Duodenal mucosa (tissue), 2 donors: Measurements from ENCODE around the gene SMIM29.
"Not testable (repeated sequence)": the region's sequence is repeated elsewhere in the genome, so short reads cannot be mapped to it uniquely, and the experiment has no call there.

ENCODE experiments used
- H3K27ac ChIP-seq: one replicate; pipeline ENCODE4 v1.7.0; 2013; ENCODE audit warnings: low read depth, low read length
- H3K27me3 ChIP-seq, 2 donors: one replicate each; pipeline ENCODE4 v1.7.0; 2013; ENCODE audit warnings: low read length in 2 of 2, control low read depth in 1 of 2; ENCODE audit not compliant: insufficient read depth in 2 of 2, control insufficient read depth in 1 of 2
- H3K36me3 ChIP-seq, 2 donors: one replicate each; pipeline ENCODE4 v1.7.0; 2013; ENCODE audit warnings: low read length in 2 of 2, control low read depth in 1 of 2; ENCODE audit not compliant: insufficient read depth in 2 of 2, control insufficient read depth in 1 of 2
- H3K4me1 ChIP-seq, 2 donors: one replicate each; pipeline ENCODE4 v1.7.0; 2013; ENCODE audit warnings: low read length in 2 of 2, control low read depth in 1 of 2; ENCODE audit not compliant: insufficient read depth in 2 of 2, control insufficient read depth in 1 of 2
- H3K4me3 ChIP-seq, 2 donors: one replicate each; pipeline ENCODE4 v1.7.0; 2013; ENCODE audit warnings: low read length in 2 of 2, low read depth in 1 of 2
- H3K9ac ChIP-seq, 2 donors: one replicate each; pipeline ENCODE4 v1.7.0; 2013; ENCODE audit warnings: low read length in 2 of 2, low read depth in 1 of 2
- H3K9me3 ChIP-seq, 2 donors: one replicate each; pipeline ENCODE4 v1.7.0; 2013; ENCODE audit warnings: low read length in 2 of 2, control low read depth in 1 of 2; ENCODE audit not compliant: control insufficient read depth in 1 of 2

Gene SMIM29

DNA sequence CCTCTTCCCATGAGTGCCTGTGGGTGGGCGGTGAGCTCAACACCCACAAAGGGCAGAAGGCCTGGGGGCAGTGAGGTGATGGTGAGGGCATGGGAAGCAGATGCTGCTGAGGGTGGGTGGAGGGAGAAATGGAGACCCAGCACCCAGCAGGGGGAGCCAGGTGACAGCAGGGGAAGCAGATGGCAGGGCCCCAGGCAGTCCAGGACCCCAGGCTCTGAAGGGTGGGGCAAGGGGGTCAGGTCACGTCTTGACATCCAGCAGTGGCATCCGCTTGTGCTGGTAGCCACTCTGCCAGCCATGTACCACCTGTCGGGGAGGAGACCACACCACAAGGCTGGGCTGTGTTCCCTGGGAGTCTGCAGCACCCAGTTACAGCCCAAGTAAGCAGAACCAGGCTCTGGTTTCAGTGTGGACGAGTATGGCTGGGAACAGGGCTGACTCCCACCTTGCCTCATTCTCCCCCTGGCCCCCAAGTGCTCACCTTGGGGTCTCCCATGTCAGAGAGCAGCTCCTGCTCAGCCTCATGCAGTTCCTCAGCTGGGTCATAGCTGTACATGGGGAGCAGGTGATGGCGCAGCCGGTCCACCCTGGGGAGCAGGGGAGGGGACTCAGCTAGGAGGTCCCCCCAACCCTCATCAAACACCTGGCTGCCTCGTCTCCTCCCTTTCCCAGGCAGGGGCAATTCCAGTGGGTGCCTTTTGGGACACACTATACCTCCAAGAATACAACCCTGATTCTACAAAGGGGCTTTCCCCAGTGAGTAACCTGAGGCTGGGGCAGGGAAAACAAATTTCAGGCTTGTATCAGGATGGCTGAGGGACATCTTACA, 2.0 kb downstream of the SMIM29 start:
- Histone ChIP-seq H3K4me3 (no peak overlapping the region), H3K36me3 (peaks cover 16 to 27% of the 10 kb centered on the region in 2 donors), H3K27ac (no peak overlapping the region), H3K4me1 (peaks cover 14 to 36% of the 10 kb centered on the region in 2 donors), H3K27me3 (no peaks in the 10 kb centered on the region), H3K9ac (no peak overlapping the region), H3K9me3 (no peaks in the 10 kb centered on the region)

DNA sequence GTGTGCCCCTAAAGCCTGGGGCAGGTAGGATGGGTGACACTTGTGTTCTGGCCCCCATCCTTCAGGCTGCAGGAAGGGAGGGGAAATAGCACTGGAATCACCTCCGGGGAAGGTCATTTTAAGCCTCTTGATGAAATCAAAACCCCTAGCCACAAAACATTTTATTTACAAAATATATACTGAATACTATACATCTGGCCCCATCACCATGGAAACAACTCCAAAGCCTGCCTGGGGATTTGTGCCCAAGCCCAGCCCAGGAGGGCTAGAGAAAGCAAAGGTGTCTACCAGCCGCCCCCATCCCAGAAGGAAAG, 2.6 kb downstream of the SMIM29 start:
- Histone ChIP-seq H3K9ac (no peak overlapping the region), H3K27ac (no peak overlapping the region), H3K4me3 (no peak overlapping the region), H3K4me1 (peaks cover 14 to 36% of the 10 kb centered on the region in 2 donors), H3K27me3 (no peaks in the 10 kb centered on the region), H3K36me3 (peaks cover 22 to 33% of the 10 kb centered on the region in 2 donors), H3K9me3 (no peaks in the 10 kb centered on the region)

DNA sequence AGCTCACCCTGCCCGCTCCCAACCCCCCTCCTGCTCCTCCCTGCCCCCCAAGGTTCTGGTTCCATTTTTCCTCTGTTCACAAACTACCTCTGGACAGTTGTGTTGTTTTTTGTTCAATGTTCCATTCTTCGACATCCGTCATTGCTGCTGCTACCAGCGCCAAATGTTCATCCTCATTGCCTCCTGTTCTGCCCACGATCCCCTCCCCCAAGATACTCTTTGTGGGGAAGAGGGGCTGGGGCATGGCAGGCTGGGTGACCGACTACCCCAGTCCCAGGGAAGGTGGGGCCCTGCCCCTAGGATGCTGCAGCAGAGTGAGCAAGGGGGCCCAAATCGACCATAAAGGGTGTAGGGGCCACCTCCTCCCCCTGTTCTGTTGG, 3.1 kb downstream of the SMIM29 start:
- H3K4me1 ChIP-seq, result peaks cover 14 to 38% of the 10 kb centered on the region in 2 donors
- H3K9ac ChIP-seq, H3K27me3 ChIP-seq, H3K27ac ChIP-seq, H3K4me3 ChIP-seq, H3K9me3 ChIP-seq: not testable (repeated sequence)
- peaks cover 26 to 37% of the 10 kb centered on the region in 2 donors for H3K36me3 ChIP-seq

DNA sequence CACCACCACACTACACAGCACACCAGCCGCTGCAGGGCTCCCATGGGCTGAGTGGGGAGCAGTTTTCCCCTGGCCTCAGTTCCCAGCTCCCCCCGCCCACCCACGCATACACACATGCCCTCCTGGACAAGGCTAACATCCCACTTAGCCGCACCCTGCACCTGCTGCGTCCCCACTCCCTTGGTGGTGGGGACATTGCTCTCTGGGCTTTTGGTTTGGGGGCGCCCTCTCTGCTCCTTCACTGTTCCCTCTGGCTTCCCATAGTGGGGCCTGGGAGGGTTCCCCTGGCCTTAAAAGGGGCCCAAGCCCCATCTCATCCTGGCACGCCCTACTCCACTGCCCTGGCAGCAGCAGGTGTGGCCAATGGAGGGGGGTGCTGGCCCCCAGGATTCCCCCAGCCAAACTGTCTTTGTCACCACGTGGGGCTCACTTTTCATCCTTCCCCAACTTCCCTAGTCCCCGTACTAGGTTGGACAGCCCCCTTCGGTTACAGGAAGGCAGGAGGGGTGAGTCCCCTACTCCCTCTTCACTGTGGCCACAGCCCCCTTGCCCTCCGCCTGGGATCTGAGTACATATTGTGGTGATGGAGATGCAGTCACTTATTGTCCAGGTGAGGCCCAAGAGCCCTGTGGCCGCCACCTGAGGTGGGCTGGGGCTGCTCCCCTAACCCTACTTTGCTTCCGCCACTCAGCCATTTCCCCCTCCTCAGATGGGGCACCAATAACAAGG, 3.6 kb downstream of the SMIM29 start:
- not testable (repeated sequence) for H3K9me3 ChIP-seq, H3K9ac ChIP-seq, H3K27ac ChIP-seq, H3K4me3 ChIP-seq, H3K27me3 ChIP-seq
- Histone ChIP-seq H3K4me1 (peaks cover 16 to 44% of the 10 kb centered on the region in 2 donors), H3K36me3 (peaks cover 26 to 38% of the 10 kb centered on the region in 2 donors)

DNA sequence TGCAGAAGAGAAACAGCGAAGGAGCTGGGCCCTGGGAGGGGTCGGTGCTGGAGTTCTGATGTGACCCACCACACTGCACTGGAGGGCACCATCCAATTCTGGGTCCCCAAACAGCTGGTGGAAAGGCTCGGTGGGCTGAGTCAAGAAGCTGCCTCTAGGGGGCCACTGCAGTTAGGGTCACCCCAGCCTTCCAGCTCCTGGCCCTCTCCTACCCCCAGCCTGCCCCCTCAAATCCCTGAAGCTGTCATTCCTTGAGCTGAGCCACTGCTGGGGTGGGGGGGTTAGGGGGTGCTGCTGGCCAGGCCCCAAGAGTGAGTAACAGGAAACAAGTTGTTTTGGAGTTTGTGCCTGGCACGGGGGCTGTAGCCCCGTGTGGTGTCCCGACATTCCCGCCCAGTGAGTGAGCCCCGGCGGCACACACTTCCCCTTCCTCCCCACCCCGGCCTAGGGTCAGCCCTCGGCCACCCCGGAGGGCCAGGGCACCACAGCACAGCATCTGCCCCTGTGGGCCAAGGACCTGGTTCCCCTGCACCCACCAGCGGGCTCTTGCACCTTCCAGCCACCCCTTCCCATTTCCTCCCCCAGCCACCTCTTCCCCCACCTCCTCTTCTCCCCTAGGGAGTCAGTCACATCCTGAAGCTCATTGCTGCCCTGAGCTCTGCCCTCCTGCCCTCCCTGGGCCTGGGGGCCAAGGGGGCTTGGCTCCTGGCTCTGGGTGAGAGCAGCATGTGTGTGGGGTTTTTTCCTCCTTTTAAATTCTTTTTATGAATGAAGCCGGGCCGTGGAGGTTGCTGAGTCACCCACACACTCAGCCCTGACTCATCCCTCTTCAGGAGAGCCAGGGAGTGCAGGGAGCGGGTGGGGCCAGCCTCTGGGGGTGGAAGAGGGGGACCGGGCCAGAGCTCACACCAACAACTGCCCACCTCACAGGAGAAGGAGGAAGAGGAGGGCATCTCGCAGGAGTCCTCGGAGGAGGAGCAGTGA, 4.6 kb downstream of the SMIM29 start:
- H3K9ac ChIP-seq, result no peak overlapping the region

DNA sequence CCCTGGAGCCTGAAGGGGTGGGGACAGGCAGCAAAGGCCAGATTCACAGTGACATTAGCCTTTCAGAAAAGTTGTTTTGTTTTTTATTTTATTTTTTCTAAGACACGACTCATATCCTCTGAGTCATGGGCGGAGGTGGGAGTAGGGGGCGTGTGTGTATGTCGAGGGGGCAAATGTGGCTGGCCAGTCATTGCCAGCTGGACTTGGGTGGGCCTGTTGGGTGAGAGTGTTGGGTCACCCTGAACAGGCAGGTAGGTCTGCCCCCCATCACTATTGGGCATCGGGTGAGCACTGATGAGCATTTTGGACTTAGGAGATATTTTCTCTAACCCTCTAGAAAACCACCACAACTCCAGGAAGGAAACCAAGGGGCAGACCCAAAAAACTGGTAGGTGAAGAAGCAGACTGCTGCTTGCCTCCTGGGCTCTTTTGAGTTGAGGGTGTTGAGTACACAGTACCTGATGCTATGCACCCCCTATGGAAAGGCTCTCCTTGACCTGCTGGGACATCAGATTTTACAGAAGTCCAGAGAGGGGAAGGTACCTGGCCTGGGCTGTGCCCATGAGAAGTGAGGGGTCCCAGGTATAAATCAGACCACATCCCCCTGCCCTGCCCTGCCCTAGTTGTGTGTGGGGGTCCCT, 5.6 kb downstream of the SMIM29 start:
- peaks cover 33 to 49% of the 10 kb centered on the region in 2 donors for H3K4me1 ChIP-seq
- H3K36me3 ChIP-seq, result peaks cover 26 to 38% of the 10 kb centered on the region in 2 donors
- H3K27ac ChIP-seq, result no peak overlapping the region
- no peaks in the 10 kb centered on the region for H3K9me3 ChIP-seq
- no peak overlapping the region for H3K9ac ChIP-seq
- no peak overlapping the region for H3K4me3 ChIP-seq
- no peaks in the 10 kb centered on the region for H3K27me3 ChIP-seq

More for the DNA sequence above, 4.6 kb downstream of the SMIM29 start:
- no peak overlapping the region for H3K27ac ChIP-seq
- H3K9me3 ChIP-seq, result no peaks in the 10 kb centered on the region
- H3K4me1 ChIP-seq, result peaks cover 26 to 43% of the 10 kb centered on the region in 2 donors
- H3K4me3 ChIP-seq, result no peak overlapping the region
- H3K36me3 ChIP-seq, result peaks cover 26 to 38% of the 10 kb centered on the region in 2 donors
- H3K27me3 ChIP-seq, result no peaks in the 10 kb centered on the region

DNA sequence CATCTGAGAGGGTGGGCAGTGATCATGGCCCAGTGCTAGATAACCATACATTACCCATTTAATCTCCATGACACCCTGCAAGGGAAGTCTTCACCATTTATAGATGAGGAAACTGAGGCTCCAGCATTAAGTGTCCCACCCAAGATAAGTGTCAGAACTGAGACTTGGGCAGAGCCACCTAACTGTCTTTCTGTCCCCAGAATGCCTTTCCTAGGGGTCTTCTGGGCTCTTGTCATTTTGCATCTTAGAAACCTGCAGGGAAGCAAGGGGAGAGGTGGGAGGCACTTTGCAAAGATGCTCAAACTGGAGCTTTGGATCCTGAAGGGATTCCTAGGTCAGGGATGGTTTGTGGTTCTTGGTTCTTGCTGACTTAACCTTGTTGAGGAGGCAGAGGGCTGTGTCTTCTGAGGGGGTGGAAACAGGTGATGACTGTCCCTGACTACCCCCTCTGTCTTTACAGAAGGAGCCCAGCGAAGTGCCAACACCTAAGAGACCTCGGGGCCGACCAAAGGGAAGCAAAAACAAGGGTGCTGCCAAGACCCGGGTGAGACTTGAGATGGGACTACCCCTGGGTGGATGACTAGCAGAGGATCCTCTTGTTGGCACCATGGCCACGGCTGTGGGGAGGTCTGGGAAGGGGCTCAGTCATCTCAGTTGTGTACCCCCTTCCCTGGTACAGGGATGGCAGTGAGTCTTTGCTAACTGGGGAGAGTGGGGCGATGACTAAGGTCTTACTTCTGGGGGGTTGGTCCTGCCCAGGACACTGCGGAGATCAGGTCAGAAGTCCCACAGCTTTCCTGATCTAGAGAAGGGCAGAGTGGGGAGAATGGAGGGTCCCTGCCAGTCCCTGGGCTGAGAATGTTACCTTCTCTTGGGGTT, 6.3 kb downstream of the SMIM29 start:
- Histone ChIP-seq H3K9ac (no peak overlapping the region), H3K27ac (no peak overlapping the region), H3K4me3 (no peak overlapping the region), H3K36me3 (peaks cover 26 to 38% of the 10 kb centered on the region in 2 donors), H3K27me3 (no peaks in the 10 kb centered on the region), H3K9me3 (no peaks in the 10 kb centered on the region), H3K4me1 (peaks cover 28 to 42% of the 10 kb centered on the region in 2 donors)

DNA sequence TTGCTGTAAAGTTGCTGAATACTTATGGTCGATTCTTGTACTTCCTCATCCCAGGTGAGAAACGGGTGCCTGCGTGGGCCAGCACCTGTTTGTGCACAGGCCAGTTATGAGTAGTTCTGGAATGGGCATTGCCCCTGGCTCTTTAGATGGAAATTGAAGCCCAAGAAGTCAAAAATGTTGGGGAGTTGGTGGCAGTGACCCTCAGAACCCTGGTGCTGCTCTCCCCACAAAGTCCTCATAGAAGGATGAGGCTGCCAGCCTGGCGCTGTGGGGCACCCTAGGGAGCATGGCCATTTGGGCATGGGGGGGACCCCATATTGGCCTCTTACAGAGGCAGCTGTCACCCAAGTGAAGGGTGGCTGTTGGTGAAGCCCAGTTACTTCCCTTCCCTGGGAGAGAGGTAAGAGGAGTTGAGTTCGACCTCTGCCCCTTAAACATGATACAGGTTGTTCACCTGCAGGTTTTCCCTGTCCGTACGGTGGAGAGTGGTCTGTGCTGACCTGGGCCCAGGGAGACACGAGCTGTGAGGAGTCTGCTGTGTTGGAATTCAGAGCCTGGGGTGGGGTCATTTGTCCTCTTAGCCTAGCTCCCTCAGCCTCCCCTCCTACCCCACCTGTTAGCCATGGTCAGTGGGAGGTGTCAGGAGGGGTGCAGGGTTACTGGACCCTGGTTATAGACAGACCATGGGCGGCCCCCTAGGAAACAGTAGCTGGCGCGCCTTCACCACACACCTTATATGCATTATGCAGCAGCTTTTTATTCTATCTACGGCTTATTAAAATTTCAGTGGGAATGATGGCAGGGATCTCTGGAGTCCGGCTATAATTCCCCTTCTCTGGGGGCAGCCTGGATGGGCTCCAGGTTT, 7.2 kb downstream of the SMIM29 start:
- H3K9me3 ChIP-seq, result no peaks in the 10 kb centered on the region
- H3K4me1 ChIP-seq, result peaks cover 28 to 37% of the 10 kb centered on the region in 2 donors

More for the DNA sequence above, 7.2 kb downstream of the SMIM29 start:
- no peak overlapping the region for H3K4me3 ChIP-seq
- H3K27me3 ChIP-seq, result no peaks in the 10 kb centered on the region
- peaks cover 26 to 37% of the 10 kb centered on the region in 2 donors for H3K36me3 ChIP-seq
- H3K27ac ChIP-seq, result no peak overlapping the region
- no peak overlapping the region for H3K9ac ChIP-seq
